Osteocyte (in vitro differentiated cells): ENCODE results near the gene IDUA. TPM values are rescaled to one million over a fixed set of nuclear protein-coding genes. Genes with fewer than 3 reads are reported as not detected.
A peak's percentile ranks its signal among the peaks of the same experiment; 100 is the strongest.

ENCODE experiments used
- DNase-seq: peaks from one replicate; pipeline ENCODE4 v3.0.0; 2021; ENCODE audit warnings: mixed read lengths; ENCODE audit not compliant: unreplicated experiment; ENCODE audit errors: extremely low spot score
- H3K27ac Mint-ChIP-seq: one replicate; pipeline ENCODE4 v1.8.0; 2021; ENCODE audit warnings: mild to moderate bottlenecking, mixed read lengths; ENCODE audit not compliant: unreplicated experiment
- H3K27me3 Mint-ChIP-seq: one replicate; pipeline ENCODE4 v1.8.0; 2021; ENCODE audit warnings: mixed read lengths; ENCODE audit not compliant: unreplicated experiment
- H3K36me3 Mint-ChIP-seq: one replicate; pipeline ENCODE4 v1.8.0; 2021; ENCODE audit warnings: mixed read lengths; ENCODE audit not compliant: unreplicated experiment
- H3K4me1 Mint-ChIP-seq: one replicate; pipeline ENCODE4 v1.8.0; 2021; ENCODE audit warnings: mixed read lengths; ENCODE audit not compliant: unreplicated experiment
- H3K4me3 Mint-ChIP-seq: one replicate; pipeline ENCODE4 v1.8.0; 2021; ENCODE audit warnings: mild to moderate bottlenecking, moderate library complexity, mixed read lengths; ENCODE audit not compliant: unreplicated experiment
- H3K9me3 Mint-ChIP-seq: one replicate; pipeline ENCODE4 v1.8.0; 2021; ENCODE audit warnings: mixed read lengths; ENCODE audit not compliant: unreplicated experiment
- total RNA-seq: library from RNA; stranded (reverse); gene quantifications from 2 replicates; pipeline ENCODE4 v1.2.1, GENCODE V29; 2021
- TF ChIP-seq, protein P1 (sequence below): fragments of 200-600 bp; sonication (generic); IDR thresholded peaks from 2 replicates; pipeline ENCODE4 v1.5.0; 2021; ENCODE audit warnings: antibody characterized with exemption, mild to moderate bottlenecking, moderate library complexity

Gene IDUA
- total RNA-seq, 1 donor from 2014 or later, result 67.8 TPM

DNA sequence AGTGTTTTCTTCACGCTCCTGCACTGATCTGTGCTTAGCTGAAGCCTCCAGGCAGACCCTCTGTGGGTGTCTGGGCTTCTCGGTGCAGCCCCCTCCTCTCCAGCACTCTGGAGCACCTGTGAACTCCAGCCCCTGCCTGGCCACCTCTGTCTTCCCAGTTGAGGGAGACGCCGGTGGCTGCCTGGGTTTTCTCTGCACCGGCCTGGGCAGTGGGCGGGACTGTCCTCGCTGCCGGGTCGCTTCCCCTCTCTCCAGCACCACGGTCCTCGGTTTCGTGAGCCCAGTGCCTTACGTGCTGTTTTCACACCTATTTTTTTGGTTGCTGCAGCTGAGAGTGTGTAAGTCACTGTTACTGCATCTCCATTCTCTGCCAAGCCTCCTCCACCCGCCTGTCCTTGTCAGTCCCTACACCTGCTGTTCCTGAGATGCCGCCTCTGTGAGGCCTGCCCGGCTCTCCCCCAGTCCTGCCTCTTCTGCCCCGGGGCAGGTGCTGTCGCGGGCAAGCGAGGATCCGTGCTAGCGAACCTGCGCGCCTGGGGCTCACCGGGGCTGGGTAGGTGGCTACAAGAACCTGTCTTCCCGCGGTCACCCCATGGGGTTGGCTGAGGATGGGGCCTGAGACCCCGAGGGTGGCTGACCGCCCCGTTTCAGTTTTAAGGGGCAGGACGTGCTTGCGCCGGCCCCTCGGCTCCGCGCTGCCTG is 22.1 kb downstream of the IDUA start:
- Mint-ChIP-seq H3K4me3 (peak overlapping the region; percentile 69), H3K27me3 (peaks cover 7% of the 10 kb centered on the region), H3K9me3 (peaks cover 7% of the 10 kb centered on the region), H3K4me1 (peaks cover 12% of the 10 kb centered on the region), H3K36me3 (no peaks in the 10 kb centered on the region), H3K27ac (no peak overlapping the region)
- TF ChIP-seq, protein P1, sequence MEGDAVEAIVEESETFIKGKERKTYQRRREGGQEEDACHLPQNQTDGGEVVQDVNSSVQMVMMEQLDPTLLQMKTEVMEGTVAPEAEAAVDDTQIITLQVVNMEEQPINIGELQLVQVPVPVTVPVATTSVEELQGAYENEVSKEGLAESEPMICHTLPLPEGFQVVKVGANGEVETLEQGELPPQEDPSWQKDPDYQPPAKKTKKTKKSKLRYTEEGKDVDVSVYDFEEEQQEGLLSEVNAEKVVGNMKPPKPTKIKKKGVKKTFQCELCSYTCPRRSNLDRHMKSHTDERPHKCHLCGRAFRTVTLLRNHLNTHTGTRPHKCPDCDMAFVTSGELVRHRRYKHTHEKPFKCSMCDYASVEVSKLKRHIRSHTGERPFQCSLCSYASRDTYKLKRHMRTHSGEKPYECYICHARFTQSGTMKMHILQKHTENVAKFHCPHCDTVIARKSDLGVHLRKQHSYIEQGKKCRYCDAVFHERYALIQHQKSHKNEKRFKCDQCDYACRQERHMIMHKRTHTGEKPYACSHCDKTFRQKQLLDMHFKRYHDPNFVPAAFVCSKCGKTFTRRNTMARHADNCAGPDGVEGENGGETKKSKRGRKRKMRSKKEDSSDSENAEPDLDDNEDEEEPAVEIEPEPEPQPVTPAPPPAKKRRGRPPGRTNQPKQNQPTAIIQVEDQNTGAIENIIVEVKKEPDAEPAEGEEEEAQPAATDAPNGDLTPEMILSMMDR, result no peak
- DNase-seq, result no peak

DNA sequence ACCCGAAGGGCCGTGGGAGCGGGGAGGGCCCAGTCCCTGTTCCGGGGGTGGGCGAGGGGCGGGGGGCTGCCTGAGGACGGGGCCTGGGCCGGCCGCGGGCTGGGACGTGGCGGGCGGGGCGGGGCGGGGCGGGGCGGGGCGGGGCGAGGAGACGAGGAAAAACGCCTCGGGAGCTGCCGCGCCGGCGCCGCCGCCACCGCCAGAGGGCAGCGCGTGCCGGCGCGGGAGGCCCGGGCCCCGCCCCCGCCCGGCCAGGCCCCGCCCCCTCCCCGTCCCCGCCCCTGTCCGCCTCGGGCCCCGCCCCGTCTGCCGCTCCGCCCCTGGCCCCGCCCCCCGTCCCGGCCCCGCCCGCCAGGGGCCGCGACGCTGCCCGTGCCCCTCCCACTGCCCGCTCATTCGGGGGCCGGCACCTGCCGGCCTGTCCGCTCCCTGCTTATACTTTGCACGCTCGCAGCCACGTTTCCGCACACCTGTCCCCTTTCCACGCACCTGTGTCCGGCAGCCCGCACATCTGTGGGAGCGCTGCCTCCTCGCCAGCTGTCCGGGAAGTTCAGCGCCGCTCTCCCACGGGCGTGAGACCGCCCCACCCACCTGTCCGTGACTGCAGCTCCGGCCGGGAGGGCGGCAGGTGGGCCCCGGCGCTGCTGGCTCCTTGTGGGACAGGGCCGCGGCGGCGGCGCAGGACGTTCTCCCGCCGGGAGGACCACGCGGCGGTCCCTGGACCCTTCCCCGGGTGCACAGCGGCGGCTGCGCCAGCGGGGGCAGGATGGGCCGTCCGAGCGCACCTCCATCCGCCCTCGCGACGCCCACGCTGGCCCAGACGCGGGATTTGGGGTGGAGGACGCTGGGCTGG is 22.9 kb downstream of the IDUA start:
- Mint-ChIP-seq H3K9me3 (peaks cover 7% of the 10 kb centered on the region), H3K4me1 (peaks cover 15% of the 10 kb centered on the region), H3K4me3 (peak overlapping the region; percentile 74), H3K36me3 (no peaks in the 10 kb centered on the region), H3K27me3 (peaks cover 7% of the 10 kb centered on the region), H3K27ac (no peak overlapping the region)
- TF ChIP-seq, protein P1, result peak; percentile 34
- DNase-seq, result no peak

- Mint-ChIP-seq H3K27ac (peak overlapping the region; percentile 66), H3K36me3 (no peaks in the 10 kb centered on the region), H3K27me3 (peaks cover 7% of the 10 kb centered on the region), H3K4me3 (peak overlapping the region; percentile 74), H3K9me3 (peaks cover 7% of the 10 kb centered on the region), H3K4me1 (peaks cover 17% of the 10 kb centered on the region)
- DNase-seq, result no peak
- TF ChIP-seq, protein P1, result no peak
Observed at GRCh38 chr4:1010395-1011021, 23.7 kb downstream of the IDUA start.

- Mint-ChIP-seq H3K27ac (peak within 1 kb of the TSS; percentile 66), H3K4me1 (peaks cover 18% of the 10 kb centered on the region), H3K36me3 (no peaks in the 10 kb centered on the region), H3K27me3 (peaks cover 7% of the 10 kb centered on the region), H3K9me3 (peaks cover 7% of the 10 kb centered on the region), H3K4me3 (peak within 1 kb of the TSS; percentile 74)
- TF ChIP-seq, protein P1, result no peak
- DNase-seq, result peak; percentile 96
Observed at GRCh38 chr4:1011022-1011665, 24.3 kb downstream of the IDUA start, which contains the start of gene FGFRL1. Gene FGFRL1, plus strand, starts transcription at chr4:1011626. Its CDS starts 860 bp downstream, at chr4:1012486.
